GM21526 (cell line): Measurements from ENCODE around the gene CX3CR1.

ENCODE experiments used
- ATAC-seq: cut with Tn5 transposase; IDR thresholded peaks from one replicate; pipeline ENCODE4 v1.9.1; 2021; ENCODE audit warnings: moderate library complexity; ENCODE audit not compliant: unreplicated experiment, low FRiP score

CX3CR1 gene

DNA sequence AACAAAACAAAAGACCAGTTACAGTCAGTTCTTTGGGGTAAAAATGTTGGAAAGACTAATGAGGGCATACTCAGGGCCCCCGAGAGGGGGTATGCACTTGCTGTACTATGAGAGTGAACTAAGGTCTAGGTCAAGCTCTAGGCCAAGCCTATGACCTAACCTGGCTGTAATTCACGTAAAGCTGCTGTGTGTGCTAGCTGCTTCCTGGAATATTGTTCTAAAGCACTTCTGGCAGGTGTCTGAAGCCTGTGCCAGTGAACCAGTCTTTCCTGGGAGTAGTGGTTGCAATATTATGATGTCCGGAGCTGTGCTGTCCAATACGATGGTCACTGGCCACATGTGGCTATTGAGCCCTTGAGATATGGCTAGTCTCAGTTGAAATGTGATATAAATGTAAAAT, 13.1 kb upstream of the CX3CR1 start:
- no peak for ATAC-seq

DNA sequence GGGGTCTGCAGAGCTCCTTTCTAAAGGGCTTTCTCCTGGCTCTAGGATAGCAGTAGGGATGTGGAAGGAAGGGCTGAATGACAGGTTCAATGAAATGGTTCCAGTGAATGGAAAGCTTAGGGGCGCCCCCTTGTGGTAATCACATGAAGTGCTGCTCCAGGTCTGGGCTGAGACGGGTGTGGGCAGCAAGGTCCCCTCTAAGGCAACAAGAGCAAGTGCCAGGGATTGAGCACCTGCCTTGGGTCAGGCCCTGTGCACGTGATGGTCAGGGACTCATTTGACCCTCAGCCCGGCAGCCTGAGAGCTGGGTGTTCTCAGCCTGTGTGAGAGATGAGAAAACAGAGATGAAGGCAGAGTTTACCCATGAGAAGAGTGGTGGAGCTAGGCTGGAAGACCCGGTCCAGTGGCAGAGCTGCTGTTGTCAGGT, 12.1 kb upstream of the CX3CR1 start:
- ATAC-seq: no peak

DNA sequence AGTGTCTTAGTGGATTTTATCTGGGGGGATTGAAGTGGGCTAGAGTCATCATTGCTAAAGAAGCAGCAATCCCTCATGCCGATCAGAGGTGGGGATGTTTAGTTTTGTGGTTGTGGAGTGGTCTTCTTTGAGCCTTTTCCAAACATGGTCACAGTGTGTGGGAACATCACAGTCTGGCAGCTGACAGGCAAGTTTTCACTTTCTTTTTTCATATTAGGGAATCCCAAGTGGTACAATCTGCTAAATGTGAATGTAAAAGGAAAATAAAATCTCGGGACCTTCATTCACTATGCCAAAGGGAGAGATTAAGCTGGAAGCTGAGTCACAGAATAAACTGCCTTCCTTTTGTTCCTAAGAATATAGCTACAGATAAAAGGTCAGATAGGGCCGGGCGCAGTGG, 10.4 kb upstream of the CX3CR1 start:
- ATAC-seq: no peak

DNA sequence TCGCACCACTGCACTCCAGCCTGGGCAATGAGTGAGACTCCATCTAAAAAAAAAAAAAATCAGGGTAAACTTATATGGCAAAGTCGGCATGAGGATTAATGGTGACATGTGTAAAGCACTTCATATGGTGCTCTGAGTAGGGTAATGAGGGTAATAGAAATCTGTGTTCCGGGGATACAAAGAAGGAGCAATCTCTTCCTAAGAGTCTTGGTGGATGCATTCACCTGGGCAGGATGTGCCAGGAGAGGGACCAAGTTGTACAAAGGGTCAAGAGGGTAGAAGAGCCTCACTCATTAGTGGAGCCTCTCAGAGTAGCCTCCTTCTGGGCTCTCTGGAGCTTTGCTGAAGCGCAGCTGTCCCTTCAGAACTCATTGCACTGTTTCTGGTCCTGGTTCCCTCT, 9.3 kb upstream of the CX3CR1 start:
- no peak for ATAC-seq

DNA sequence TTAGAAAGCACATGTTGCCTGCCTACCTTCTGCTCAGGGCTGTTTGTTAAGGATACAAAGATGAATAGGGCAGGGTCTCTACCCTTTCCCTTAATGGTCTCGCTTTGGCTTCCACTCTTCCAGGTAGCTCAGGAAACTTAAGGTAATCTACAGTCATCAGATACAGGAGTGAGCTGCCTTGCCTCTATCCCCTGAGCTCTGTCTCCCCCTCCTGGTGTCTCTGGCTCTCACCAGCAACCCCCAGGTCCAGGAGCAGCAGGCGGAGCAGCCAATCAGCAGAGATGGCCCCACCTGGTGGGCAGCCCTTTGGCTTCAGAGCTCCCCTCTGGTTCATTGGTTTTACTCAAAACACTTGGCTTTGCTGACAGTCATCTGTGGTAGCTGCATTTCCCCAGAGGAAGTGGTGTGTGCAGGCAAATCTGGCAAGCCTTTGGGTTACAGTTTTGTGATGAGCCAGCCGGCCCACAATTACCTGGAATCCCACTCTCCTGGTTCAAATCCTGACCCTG, 8.5 kb upstream of the CX3CR1 start:
- peak; percentile 97 for ATAC-seq

DNA sequence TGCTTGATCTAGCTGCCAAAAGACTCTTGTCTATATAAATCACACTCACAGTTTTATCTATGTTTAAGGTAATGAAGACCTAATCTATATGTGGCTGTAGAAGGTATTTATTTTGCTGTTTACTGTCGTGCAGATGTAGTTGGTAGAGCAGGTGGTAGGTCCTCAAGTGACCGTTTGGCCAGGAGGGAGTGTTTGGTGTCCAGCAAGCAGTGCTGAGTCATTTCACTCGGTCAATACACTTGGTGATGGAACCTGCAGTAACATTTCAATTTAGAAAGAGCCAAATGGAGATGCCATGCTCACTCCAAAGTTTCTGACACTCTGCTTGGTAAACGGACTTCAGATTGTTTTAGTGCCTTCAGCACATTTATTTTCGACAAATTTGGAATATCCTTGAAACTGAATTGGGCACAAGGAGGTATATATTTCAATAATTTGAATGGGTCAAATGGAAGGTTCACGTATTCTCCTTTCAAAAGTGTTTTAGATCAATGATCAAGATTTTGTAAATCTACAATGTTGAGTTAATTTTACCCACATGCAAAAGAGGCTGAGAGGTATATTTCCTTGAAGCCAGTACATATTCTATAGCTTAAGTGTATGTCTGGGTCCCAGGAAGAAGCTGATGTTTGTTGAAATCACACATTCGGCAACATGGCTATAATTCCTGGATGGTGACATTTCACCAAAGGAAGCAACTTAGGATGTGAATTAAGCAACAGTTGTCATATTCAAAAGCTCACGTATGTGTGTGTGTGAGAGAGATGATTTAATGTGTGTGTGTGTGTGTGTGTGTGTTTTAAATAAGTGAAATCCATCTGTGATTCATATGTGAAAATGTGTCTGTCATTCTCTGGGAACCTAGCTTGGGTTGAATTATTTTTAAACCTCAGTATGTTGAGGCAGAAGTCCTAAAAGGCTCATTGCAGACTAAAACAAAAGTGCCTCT, 7.7 kb upstream of the CX3CR1 start:
- no peak for ATAC-seq

DNA sequence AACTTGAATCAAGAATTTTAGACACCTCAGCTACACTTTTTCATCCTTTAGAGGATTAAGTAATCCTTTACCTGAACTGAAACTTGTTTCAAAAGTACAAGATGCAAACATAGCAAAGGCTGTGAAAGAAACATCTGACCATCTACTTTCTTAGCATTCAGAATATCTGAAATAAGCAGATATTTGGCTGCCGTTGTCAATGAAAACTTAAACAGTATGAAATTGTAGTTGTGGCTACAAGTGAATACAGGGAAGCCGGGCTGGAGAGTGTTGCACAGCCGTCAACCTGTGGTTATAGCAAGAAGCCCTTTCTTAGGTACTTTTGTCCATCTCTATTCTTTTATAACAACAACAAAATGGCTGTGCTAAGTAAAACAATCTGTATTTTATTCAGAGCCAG, 6.9 kb upstream of the CX3CR1 start:
- ATAC-seq: no peak

DNA sequence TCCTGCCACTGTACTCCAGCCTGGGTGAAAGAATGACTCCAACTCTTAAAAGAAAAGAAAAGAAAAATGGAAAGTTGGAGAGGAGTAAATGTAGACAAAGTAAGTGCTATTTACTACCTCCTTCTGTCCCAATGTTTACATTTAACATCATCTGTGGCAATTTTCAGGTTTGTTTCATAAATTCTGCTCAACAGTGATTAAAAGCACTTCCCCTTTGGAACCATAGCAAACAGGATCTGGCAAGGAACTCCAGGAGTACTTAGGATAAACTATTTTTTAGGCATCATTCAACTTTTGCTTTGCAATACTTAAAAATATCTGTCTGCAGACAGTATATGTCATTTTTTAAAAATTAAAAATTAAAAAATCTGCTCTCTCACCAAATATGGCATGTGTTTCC, 5.5 kb upstream of the CX3CR1 start:
- ATAC-seq: no peak

DNA sequence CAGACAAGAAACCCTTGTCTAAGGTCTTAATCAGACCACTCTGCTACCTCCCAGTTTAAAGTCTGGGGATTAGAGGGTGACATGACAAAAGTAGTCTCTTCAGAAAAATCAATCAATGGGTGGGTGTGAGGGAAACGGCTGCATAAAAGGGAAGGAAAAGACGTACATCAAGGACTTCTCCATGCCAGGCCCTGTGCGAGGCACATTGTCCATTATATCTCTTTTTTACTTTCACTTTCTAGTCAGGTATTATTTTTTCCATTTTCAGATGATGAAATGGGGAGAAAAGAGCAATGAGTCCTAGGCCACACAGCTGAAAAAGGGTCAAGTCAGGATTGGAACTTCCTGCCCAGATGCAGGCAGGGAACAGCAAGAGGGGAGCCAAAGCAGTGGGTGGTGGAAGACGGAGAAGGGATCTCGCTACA, 4.6 kb upstream of the CX3CR1 start:
- no peak for ATAC-seq

DNA sequence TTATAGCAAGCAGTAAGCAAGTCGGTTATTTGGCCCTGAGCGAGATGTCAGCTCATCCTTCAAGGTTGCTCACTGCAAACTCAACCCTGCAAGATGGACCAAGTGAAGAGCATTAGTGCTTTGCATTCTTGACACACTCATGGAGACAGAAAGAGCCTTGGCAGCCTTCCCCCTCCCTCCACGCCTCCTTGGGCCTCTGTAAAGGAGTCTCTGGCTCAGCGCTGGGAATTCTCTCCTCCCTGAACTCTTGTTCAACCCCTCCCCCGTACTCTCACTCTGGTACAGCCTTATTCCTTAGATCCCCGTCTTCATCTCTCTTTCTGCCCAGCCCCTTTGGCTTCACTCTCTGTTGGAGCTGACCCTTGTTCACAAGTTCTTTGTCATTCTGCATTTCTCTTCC, 2.2 kb upstream of the CX3CR1 start:
- ATAC-seq: no peak

DNA sequence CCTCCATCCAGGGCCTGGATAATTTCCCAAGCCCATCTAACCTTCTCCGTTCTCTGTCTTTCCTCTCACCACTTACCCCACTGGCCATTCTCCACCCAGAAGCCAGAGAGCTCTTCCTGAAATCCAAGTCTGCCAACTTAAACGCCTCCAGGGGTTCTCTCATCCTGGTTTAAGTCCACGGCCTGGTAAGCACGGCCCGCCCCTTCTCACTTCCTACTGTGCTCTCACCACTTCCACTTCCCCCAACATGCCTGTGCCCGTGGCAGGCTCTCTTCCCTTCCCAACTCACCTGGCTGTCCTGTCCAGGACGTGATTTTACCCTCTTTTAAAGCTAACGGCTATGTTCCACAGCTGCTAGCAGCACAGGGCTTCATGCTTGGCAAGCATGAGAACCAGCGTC, 1.7 kb upstream of the CX3CR1 start:
- no peak for ATAC-seq

DNA sequence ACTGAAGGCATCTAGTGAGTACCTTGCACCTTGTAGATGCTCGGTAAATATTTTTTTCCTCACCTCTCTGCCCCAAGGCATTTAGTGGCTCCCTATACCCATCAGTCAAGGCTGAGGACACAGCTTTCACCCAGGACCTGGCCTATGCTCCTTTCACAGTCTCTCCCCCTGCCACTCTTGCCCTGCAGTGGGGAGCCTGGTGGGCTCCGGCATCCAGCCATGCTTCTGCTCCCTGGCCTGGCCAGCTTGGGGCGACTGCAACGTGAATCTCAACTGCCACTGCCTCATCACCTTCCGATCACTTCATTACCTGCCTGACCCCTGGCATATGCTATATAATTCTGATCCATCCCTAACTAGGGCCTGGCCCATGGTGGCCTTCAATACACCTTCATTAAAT, 735 bp upstream of the CX3CR1 start:
- no peak for ATAC-seq

DNA sequence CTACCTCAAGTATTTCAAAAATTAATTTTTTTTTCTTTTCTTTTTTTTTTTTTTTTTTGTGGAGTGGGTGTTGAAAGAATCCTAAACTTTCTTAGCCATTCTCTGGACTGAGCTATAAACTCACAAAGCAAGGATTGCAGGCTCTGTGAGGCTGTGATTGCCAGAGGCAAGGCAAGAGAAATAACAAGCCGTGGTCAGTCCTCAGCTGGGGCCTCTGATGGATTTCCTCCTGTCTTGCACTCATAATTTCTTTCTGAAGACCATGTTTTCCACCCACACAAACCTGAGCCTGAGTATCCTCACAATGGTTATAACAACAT, 1.3 kb downstream of the CX3CR1 start:
- no peak for ATAC-seq

DNA sequence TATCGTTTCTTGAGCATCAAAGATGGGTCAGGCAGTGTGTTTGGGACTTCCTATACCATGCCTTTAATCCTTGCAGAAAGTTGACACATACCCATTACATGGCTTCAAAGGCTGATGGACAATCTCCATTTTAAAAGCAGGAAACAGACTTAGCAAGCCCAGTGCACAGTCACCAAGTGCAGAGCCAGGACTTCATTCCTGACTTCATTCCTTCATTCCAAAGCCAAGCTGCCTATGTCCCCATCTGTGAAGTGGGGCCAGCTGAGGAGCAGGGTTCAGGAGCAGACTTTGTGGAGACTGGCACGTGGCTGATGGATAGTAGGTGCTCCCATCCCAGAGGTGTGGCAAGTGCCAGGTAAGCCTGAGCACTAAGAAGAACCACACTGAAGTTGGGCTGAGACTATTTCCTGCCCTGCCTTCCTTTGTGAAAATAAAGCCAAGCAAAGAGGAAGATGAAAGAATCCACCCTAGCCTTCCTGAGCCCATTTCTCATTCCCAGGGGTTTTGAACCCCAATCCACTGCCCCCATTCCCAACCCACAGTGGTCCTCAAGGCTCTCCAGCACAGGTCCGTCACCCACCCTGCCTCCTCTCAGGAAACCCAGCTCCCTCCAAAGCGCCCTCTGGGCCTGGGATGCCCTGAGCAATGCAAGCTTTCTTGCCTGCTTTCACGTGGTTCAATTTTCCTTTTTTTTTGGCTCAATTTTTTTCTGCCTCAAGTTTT, 1.8 kb downstream of the CX3CR1 start:
- ATAC-seq: no peak

DNA sequence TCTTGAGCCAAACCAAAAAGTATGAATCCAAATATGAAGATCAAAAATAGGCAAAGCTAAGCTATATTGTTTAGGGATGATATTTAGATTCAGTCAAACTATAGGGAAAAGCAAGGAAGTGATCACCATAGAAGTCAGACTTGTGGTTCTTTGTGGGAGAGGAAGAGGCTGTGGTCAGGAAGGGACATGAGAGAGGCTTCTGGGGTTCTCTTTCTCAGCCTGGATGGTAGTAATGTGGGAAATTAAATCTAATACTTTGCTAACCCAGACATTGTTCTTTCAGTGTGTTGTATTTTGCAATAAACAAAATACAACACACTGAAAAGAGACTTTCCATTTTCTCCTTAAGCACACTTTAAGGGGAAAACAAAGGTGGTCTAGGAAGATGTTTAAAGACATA, 3.1 kb downstream of the CX3CR1 start:
- ATAC-seq: no peak

DNA sequence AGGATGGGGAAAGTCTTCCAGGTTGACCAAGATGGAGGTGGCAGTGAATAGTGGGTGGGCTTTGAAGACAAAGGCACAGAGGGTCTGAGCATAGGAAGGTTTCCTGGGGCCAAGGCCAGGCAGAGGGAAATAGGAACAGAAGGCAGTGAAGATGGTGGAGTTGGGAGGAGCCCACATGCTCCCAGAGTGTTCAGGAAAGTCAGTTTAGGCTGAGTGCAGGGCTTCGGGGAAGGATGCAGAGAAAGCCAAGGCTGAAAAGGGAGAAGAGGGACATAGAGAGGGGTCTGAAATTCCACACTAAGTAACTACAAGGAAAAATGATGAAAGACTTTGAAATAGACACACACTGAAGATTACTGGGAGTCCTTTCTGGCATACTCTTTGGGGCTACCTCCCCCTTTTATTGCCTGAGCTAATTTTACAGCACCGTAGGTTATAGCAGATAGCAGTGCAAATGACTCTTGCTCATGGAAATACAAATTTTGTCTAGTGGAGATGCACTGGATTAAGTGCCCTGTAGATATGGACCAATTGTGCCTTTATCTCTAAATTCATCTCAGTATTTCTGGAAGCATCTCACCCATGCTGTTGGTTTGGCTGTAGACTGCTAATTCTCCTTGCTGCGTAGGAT, 3.8 kb downstream of the CX3CR1 start:
- ATAC-seq: no peak

DNA sequence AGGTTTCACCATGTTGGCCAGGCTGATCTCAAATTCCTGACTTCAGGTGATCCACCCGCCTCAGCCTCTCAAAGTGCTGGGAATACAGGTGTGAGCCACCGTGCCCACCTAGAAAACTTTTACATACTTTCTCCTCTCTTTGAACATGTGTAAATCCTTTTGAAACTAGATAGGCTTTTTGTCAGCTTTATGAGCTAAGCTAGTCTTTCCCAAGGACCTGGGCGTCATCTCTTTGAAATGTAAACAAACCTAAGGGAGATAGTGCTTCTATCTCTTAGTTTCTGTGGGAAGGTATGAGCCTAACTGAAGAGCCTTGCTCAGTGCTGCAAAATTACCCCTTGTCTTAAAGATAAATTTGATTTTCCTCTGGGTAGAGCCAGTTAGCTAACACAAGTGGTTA, 4.8 kb downstream of the CX3CR1 start:
- ATAC-seq: no peak

DNA sequence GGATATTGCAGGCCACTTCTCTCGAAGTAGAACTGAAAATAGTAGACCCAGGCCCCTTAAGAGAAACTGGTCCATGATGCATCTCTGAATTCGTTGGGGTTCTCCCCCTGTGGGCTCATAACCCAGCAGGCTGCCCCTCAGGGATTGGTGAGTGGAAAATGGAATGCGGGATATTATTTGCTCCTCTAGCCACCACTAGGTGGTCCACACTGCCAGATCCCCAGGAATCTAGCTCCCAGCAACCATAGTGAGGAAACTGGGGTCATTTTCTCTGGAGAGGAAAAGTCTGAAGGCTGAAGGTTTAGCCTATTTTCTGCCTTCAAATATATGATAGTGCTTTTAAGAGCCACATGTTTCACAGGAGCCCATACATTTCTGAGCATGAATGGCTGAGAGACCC, 6.7 kb downstream of the CX3CR1 start:
- no peak for ATAC-seq

DNA sequence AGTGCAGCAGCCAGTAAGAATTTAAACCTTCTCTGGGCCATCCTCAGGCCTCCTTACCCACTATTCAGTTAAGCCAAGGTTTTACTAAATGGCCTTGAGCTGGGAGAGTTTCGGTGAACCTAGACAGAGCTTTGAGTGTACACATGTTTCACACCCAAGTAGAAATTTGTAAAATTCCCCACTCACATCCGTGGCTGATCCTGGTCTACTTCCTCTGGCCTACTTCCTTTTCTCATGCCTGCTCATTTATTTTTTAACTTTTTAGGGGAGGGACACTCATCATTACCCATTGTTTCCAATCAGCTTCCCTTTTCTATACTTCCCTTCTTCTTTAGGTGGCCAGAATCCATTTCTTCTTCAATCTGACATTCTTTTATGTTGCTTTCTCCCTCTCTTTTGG, 7.6 kb downstream of the CX3CR1 start:
- no peak for ATAC-seq

DNA sequence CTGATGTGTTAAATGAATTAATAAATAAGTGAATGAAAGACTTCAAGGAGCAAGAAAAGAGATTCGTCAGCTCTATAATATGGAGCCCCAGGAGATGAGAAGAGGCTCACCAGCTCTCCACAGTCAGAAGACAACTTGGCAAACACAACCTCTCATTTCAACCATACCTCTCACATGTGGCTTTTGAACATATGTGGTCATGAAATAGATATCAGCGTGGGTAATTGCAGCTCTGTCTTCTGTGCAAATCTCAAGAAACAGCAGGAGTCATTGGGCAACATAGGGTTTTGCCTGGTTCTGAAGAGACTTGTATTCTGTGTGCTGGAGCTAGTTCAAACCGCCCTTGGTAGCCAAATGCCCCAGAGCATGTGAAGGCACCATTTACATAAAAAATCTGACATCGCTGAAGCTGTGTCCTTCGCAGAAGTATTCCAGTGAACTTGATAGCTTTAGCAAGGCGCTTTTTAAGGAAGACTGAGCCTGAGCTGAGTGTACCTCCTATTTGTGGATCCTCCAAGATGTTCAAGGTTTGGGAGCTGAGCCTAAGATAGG, 8.4 kb downstream of the CX3CR1 start:
- no peak for ATAC-seq

DNA sequence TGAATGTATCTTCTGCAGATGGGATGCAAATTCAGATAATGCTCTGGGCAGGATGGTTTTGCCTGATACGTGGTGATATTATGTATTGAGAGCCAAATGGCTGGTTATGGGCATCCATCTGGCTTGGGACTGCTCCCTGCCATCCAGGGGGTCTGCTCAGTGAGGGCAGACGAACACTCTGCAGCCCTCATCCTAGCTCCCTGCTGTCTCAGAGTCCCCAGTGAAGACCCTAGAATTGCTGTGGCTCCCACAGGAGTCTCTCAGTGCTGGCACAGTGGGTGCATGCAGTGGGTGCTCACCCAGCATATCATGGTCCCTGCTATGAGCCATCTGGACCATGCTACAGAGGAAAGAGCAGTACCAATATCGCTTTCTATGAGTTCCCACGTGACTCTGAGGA, 10.3 kb downstream of the CX3CR1 start:
- ATAC-seq: no peak
